Vagina (tissue), 2 donors: Measurements from ENCODE around the gene NAPA. TPM values are rescaled to one million over a fixed set of nuclear protein-coding genes. Genes with fewer than 3 reads are reported as not detected.

Source experiments
- DNase-seq, 2 donors: peaks; one replicate each; pipeline ENCODE4 v3.0.0-alpha.2; 2017; ENCODE audit errors: extremely low spot score in 2 of 2
- H3K27ac ChIP-seq: fragments of 200-600 bp; sonication (generic); one replicate; pipeline ENCODE4 v1.5.1; 2019
- H3K27me3 ChIP-seq: fragments of 200-600 bp; sonication (generic); one replicate; pipeline ENCODE4 v1.5.1; 2019
- H3K36me3 ChIP-seq, 2 donors: fragments of 200-600 bp; sonication (generic); one replicate each; pipeline ENCODE4 v1.5.1; 2017 to 2019
- H3K4me1 ChIP-seq: fragments of 200-600 bp; sonication (generic); one replicate; pipeline ENCODE4 v1.5.1; 2019
- H3K4me3 ChIP-seq, 2 donors: fragments of 200-600 bp; sonication (generic); 1 replicate in 1 of 2; 2 replicates in 1 of 2; pipeline ENCODE4 v1.5.1; 2016 to 2019
- H3K9me3 ChIP-seq: fragments of 200-600 bp; sonication (generic); one replicate; pipeline ENCODE4 v1.5.1; 2019
- POLR2A ChIP-seq, 2 donors: fragments of 450-650 bp; IDR thresholded peaks; one replicate each; pipeline ENCODE4 v1.6.1; 2017; ENCODE audit warnings: antibody characterized with exemption in 2 of 2, mild to moderate bottlenecking in 2 of 2, moderate library complexity in 2 of 2
- POLR2AphosphoS5 ChIP-seq, 2 donors: sonication (generic); formaldehyde crosslinking; IDR thresholded peaks; one replicate each; pipeline ENCODE4 v1.9.0; 2017; ENCODE audit warnings: antibody characterized with exemption in 2 of 2, mild to moderate bottlenecking in 2 of 2, low read depth in 1 of 2; ENCODE audit not compliant: insufficient read depth in 1 of 2
- intact Hi-C: fragments of 100-400 bp; cut with DNase I; formaldehyde crosslinking; loops from one replicate; pipeline ENCODE4 v1.15.1; 2023
- total RNA-seq: library from RNA; depleted of rRNA; stranded (reverse); fragments of >200 nt; gene quantifications from one replicate; pipeline ENCODE4 v1.2.3, GENCODE V29; 2016
- TF ChIP-seq, protein P1 (sequence below), 3 experiments: fragments of 450-650 bp in 2 of 3; fragments of 200-600 bp in 1 of 3; sonication (generic) in 1 of 3; IDR thresholded peaks; one replicate each; pipeline ENCODE4 v1.5.1; 2017 to 2019; ENCODE audit warnings: antibody characterized with exemption in 3 of 3, mild to moderate bottlenecking in 2 of 3, moderate library complexity in 2 of 3

The NAPA gene
- total RNA-seq, 1 donor from 2014 or later, result 108 TPM

- intact Hi-C loops, result no loop called here
- DNase-seq, result no peak
Observed at GRCh38 chr19:47544075-47544474, 29.2 kb upstream of the NAPA start.

DNA sequence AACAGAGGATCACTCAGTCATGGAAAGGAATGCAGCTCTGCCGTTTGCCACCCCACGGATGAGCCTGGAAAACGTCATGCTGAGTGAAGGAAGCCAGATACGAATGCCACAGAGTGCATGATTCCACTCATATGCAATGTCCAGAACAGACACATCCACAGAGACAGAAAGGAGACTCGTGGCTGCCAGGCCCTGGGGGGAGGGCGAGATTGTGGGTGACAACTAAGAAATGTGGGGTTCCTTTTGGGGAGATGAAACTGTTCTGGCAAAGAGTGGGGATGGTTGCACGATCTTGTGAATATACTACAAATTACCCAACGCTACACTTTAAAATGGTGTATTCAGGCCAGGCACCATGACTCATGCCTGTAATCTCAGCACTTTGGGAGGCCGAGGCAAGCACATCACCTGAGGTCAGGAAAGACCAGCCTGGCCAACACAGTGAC, 27.2 kb upstream of the NAPA start:
- intact Hi-C loops, result no loop called here
- H3K9me3 ChIP-seq, result no peaks in the 10 kb centered on the region
- no peak overlapping the region for H3K27ac ChIP-seq
- H3K4me1 ChIP-seq, result peaks cover 9% of the 10 kb centered on the region
- TF ChIP-seq POLR2A (IDR thresholded peaks at IDR 0.05) (no peak), POLR2AphosphoS5 (IDR thresholded peaks at IDR 0.05; ENCODE audit: insufficient read depth in 1 of 2, low read depth in 1 of 2) (no peak)
- TF ChIP-seq, protein P1, sequence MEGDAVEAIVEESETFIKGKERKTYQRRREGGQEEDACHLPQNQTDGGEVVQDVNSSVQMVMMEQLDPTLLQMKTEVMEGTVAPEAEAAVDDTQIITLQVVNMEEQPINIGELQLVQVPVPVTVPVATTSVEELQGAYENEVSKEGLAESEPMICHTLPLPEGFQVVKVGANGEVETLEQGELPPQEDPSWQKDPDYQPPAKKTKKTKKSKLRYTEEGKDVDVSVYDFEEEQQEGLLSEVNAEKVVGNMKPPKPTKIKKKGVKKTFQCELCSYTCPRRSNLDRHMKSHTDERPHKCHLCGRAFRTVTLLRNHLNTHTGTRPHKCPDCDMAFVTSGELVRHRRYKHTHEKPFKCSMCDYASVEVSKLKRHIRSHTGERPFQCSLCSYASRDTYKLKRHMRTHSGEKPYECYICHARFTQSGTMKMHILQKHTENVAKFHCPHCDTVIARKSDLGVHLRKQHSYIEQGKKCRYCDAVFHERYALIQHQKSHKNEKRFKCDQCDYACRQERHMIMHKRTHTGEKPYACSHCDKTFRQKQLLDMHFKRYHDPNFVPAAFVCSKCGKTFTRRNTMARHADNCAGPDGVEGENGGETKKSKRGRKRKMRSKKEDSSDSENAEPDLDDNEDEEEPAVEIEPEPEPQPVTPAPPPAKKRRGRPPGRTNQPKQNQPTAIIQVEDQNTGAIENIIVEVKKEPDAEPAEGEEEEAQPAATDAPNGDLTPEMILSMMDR (IDR thresholded peaks at IDR 0.05), result no peak
- no peaks in the 10 kb centered on the region for H3K36me3 ChIP-seq
- no peaks in the 10 kb centered on the region for H3K27me3 ChIP-seq
- no peak overlapping the region for H3K4me3 ChIP-seq
- no peak for DNase-seq

More at GRCh38 chr19:47544075-47544474, 29.2 kb upstream of the NAPA start:
- Histone ChIP-seq H3K4me1 (peaks cover 9% of the 10 kb centered on the region), H3K9me3 (no peaks in the 10 kb centered on the region), H3K27ac (no peak overlapping the region), H3K4me3 (no peak overlapping the region), H3K36me3 (no peaks in the 10 kb centered on the region), H3K27me3 (no peaks in the 10 kb centered on the region)
- TF ChIP-seq POLR2AphosphoS5 (IDR thresholded peaks at IDR 0.05; ENCODE audit: insufficient read depth in 1 of 2, low read depth in 1 of 2), result no peak
- no peak for TF ChIP-seq POLR2A (IDR thresholded peaks at IDR 0.05)
- TF ChIP-seq, protein P1 (IDR thresholded peaks at IDR 0.05), result no peak

GRCh38 chr19:47541518-47541917, 26.7 kb upstream of the NAPA start:
- Histone ChIP-seq H3K4me3 (no peak overlapping the region), H3K36me3 (no peaks in the 10 kb centered on the region), H3K27ac (no peak overlapping the region), H3K4me1 (peaks cover 9% of the 10 kb centered on the region), H3K27me3 (no peaks in the 10 kb centered on the region), H3K9me3 (no peaks in the 10 kb centered on the region)
- DNase-seq, result no peak
- intact Hi-C loops, result no loop called here
- TF ChIP-seq, protein P1 (IDR thresholded peaks at IDR 0.05), result no peak
- TF ChIP-seq POLR2A (IDR thresholded peaks at IDR 0.05) (no peak), POLR2AphosphoS5 (IDR thresholded peaks at IDR 0.05; ENCODE audit: insufficient read depth in 1 of 2, low read depth in 1 of 2) (no peak)

DNA sequence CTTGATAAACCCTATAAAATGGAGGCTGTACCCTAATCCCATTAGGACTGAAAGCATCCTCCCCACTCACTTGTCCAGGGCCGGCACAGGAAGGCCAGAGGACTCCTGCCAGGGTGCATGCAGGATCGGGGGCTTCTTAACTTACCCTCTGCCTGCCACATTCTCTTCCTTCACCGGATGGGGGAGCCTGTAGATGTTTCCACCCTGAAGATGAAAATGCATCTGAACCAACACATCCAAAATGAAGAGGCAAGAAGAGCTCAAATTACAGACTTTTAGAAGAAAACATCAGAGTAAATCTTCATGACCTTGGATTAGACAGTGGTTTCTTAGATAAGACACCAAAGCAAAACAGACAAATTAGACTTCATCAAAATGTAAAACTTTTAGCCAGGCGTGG, 25.9 kb upstream of the NAPA start:
- Histone ChIP-seq H3K27ac (no peak overlapping the region), H3K9me3 (no peaks in the 10 kb centered on the region), H3K36me3 (no peaks in the 10 kb centered on the region), H3K4me3 (no peak overlapping the region), H3K27me3 (no peaks in the 10 kb centered on the region), H3K4me1 (peaks cover 9% of the 10 kb centered on the region)
- TF ChIP-seq POLR2A (IDR thresholded peaks at IDR 0.05) (no peak), POLR2AphosphoS5 (IDR thresholded peaks at IDR 0.05; ENCODE audit: insufficient read depth in 1 of 2, low read depth in 1 of 2) (no peak)
- TF ChIP-seq, protein P1 (IDR thresholded peaks at IDR 0.05), result no peak
- no peak for DNase-seq
- intact Hi-C loops, result no loop called here

- TF ChIP-seq, protein P1 (IDR thresholded peaks at IDR 0.05), result no peak
- peaks cover 1% of the 10 kb centered on the region for H3K4me1 ChIP-seq
- no peaks in the 10 kb centered on the region for H3K27me3 ChIP-seq
- no peak overlapping the region for H3K4me3 ChIP-seq
- no peaks in the 10 kb centered on the region for H3K36me3 ChIP-seq
- DNase-seq, result no peak
- no peak overlapping the region for H3K27ac ChIP-seq
- intact Hi-C loops, result no loop called here
- no peaks in the 10 kb centered on the region for H3K9me3 ChIP-seq
Observed at GRCh38 chr19:47539747-47540311, 25.0 kb upstream of the NAPA start.
